ENCODE data around the gene ODR4.
A peak's percentile ranks its signal among the peaks of the same experiment; 100 is the strongest.
"Not testable (repeated sequence)": the region's sequence is repeated elsewhere in the genome, so short reads cannot be mapped to it uniquely, and the experiment has no call there.

The ODR4 gene

GRCh38 chr1:186375152-186375928, at the start of gene ODR4, which contains the start of gene TPR:
TSS of gene ODR4 (plus strand) at chr1:186375838. CDS start at chr1:186379786, 3,948 bp downstream.
TSS of gene TPR (minus strand) at chr1:186375253. CDS start at chr1:186375028, 225 bp downstream.
- peak; percentile 93 to 99 (median 96) for DNase-seq
- intact Hi-C loops (cut with DNase I), result loop anchor here (5.0 to 10.0 kb wide), 2 partner anchors 609 to 1058 kb away; partner anchors contain the start of gene IVNS1ABP

GRCh38 chr1:186326009-186326408, 49.6 kb upstream of the ODR4 start:
- DNase-seq, result no peak
- intact Hi-C loops (cut with DNase I), result no loop called here

DNA sequence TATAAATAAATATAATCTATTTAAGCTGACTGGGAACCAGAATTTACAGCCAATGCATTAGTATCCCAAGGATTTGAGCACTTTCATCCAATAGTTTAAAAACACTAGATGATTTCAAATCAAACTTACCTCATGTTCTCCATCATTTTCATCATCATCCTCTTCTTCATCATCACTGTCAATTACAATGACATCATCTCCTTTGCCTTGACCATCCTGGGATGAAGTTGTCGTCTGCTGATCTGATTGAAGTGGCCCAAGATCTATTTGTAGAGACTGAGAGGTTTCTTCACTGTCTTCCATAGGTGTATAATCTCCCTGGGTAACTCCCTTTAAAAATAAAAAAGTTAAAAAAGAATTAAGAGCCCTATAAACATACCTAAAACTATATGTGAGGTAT, 48.3 kb upstream of the ODR4 start:
- intact Hi-C loops (cut with DNase I), result no loop called here
- DNase-seq, result no peak

DNA sequence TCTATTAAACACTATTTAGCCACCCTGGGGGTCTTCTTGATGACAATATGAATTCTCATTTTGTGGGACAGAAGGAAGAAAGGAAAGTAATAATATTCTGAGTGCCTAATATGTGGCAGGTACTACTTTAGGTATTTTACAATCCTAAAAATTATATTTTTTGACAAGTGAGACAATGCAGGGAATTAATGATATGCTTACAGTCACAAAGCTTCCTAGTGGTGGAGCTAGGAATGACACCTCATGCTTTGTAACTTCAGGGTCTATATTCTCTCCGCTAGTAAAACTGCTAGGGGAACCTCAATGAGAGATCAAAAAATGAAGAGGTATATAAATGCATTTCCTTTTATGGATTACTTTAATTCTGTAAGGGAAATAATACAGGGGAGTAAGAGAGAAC, 44.9 kb upstream of the ODR4 start:
- intact Hi-C loops (cut with DNase I), result no loop called here
- DNase-seq, result no peak

- no peak for DNase-seq
- intact Hi-C loops (cut with DNase I), result no loop called here
Measured at GRCh38 chr1:186337554-186337953, 38.1 kb upstream of the ODR4 start.

- DNase-seq, result no peak
- intact Hi-C loops (cut with DNase I), result no loop called here
Measured at GRCh38 chr1:186340772-186341171, 34.9 kb upstream of the ODR4 start.

GRCh38 chr1:186347837-186348691, 27.6 kb upstream of the ODR4 start:
- intact Hi-C loops (cut with DNase I); DNase-seq: not testable (repeated sequence)

- DNase-seq, result no peak
- intact Hi-C loops (cut with DNase I), result loop anchor here (5.0 to 10.0 kb wide), 2 partner anchors 610 to 1057 kb away; partner anchors contain the start of gene IVNS1ABP
Measured at GRCh38 chr1:186374303-186375151, 1.1 kb upstream of the ODR4 start.

DNA sequence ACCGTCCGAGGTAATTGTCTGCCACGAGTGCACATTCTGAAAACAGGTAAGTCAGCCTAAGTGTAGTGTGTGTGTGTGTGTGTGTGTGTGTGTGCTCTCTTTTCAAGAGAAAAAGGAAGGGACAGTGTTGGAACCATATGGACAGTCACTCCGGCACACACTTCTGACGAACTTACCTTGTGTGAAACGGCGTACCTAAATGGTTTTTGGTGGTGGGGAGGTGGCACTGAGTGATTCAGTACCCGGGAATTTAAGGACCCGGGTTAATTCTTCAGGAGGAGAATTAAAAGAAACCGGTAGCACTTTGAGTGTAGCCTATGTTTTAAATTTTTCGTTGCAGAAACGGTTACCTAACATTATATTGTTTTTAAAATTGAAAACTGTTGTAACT, 286 bp downstream of the ODR4 start:
- intact Hi-C loops (cut with DNase I), result loop anchor here (5.0 to 10.0 kb wide), 2 partner anchors 609 to 1059 kb away; partner anchors contain the start of gene IVNS1ABP
- DNase-seq, result no peak

DNA sequence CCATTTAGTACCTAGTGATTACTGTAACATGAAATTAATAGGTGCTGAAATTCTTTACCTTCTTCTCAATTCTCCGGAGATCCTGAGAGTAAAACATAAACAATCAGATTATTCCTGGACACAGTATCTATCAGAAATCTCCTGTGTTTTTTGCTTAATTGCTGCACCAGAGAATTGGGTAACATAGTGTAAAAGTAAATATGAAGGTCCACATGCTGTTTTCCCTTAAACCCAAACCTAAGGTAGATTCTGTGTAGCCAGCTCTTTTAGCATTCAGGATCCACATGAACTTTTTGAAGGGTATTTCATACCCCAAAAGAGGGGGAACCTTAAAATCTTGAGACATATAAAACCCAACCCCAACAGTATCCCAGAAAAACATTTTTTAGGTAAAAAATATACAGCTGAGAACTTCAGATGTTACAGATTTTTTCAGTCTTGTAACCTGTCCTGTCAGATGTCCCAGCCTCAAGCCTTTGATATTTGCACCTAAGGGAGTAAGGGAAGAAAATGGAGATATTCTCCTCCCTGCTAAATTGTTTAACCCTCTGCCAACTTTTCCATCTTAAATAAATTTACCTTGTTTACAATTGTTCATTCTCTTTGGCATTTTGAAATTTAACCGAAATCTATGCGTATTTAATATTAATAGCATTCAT, 11.2 kb downstream of the ODR4 start:
- no peak for DNase-seq
- intact Hi-C loops (cut with DNase I), result no loop called here

- intact Hi-C loops (cut with DNase I), result no loop called here
- DNase-seq, result no peak
Measured at GRCh38 chr1:186390925-186391324, 15.3 kb downstream of the ODR4 start.

GRCh38 chr1:186391841-186392240, 16.2 kb downstream of the ODR4 start:
- DNase-seq, result no peak
- intact Hi-C loops (cut with DNase I), result no loop called here

GRCh38 chr1:186392711-186393110, 17.1 kb downstream of the ODR4 start:
- intact Hi-C loops (cut with DNase I); DNase-seq: not testable (repeated sequence)

GRCh38 chr1:186401446-186401845, 25.8 kb downstream of the ODR4 start:
- DNase-seq; intact Hi-C loops (cut with DNase I): not testable (repeated sequence)

DNA sequence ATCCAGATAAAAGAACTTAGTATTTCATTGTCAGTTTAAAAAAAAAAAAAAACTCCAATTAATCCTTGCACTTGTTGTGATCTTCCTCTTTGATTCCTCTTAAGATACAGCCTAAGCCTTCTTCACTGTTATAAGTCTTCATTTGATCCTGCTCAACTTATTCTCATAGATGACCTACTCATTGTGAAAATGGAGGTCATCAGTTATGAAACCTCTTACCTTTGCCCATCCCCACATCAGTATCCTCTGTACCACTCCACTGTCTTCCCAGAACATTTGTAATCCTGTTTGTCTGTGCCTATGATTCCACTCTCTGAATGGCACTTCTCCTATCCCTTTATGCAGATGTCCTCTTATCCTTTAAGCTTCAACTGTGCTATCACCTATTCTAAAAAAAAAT, 28.0 kb downstream of the ODR4 start:
- intact Hi-C loops (cut with DNase I), result no loop called here
- DNase-seq, result no peak

DNA sequence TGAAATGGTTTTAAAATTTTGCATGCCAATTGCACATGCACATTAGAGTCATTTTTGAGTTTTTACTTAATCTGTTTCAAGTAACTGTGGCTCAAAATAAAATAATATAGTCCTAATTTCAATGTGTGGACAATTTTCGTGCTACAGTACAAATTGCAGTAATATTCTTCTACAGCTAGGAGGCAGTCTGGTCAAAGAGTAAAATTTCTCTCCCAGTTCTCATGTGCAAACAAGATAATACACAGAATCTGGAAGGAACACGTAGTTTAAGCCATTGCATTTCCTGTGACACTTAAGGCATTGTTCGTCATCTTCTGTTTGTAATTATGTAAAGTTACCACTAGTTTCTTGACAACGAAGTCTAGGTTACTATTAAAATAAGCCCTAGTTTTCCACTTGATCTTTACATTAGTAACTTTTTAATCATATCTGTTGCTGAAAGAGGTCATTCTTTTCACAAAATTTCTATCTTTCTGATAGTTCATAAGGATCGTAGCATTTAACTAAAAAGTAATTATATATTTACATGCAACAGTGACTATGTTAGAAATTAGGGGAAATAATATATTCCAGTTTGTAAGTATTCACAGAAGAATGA, 28.9 kb downstream of the ODR4 start:
- no peak for DNase-seq
- intact Hi-C loops (cut with DNase I), result no loop called here

- intact Hi-C loops (cut with DNase I), result no loop called here
- DNase-seq, result no peak
Measured at GRCh38 chr1:186409091-186409490, 33.5 kb downstream of the ODR4 start.

DNA sequence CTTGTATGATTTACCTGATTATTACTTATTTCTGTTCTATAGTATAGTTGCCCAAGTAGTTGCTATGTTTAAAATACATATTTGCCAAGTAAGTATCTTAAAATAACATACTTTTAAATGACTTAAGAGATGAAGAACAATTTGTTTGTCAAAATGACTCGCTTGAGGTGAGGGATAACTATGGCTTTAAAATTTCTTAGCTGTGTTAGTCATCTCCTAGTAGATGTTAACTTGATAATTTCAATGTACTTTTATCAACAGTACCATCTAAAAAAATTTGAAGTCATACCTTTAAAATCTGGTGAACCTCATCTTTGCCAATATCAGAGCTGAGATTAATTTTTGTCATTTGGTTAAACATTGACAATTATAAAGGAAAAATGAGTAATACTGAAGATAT, 37.7 kb downstream of the ODR4 start:
- intact Hi-C loops (cut with DNase I), result no loop called here
- DNase-seq, result no peak

GRCh38 chr1:186418503-186418902, 42.9 kb downstream of the ODR4 start:
- no peak for DNase-seq
- intact Hi-C loops (cut with DNase I), result no loop called here
